ENCODE data around the gene ING1.
"Not testable (repeated sequence)": the region's sequence is repeated elsewhere in the genome, so short reads cannot be mapped to it uniquely, and the experiment has no call there.

Gene ING1

GRCh38 chr13:110699148-110700145 lies 14.1 kb upstream of the ING1 start:
- TF ChIP-seq JUND (IDR thresholded peaks at IDR 0.05; ENCODE audit: low read depth): no peak
- in situ Hi-C loops (cut with HindIII; ENCODE audit: low pct_unique_long_range_greater_than_20kb, low sequenced_read_pairs): no loop called here
- DNase-seq (ENCODE audit: low read depth in 1 of 2, low spot score in 1 of 2): no peak

- DNase-seq (ENCODE audit: low read depth in 1 of 2, low spot score in 1 of 2): no peak
- TF ChIP-seq JUND (IDR thresholded peaks at IDR 0.05; ENCODE audit: low read depth): no peak
- in situ Hi-C loops (cut with HindIII; ENCODE audit: low pct_unique_long_range_greater_than_20kb, low sequenced_read_pairs): no loop called here
These were observed 13.3 kb upstream of the ING1 start for GRCh38 chr13:110700186-110700585.

GRCh38 chr13:110700641-110701040 lies 12.9 kb upstream of the ING1 start:
- no peak for TF ChIP-seq JUND (IDR thresholded peaks at IDR 0.05; ENCODE audit: low read depth)
- in situ Hi-C loops (cut with HindIII; ENCODE audit: low pct_unique_long_range_greater_than_20kb, low sequenced_read_pairs): no loop called here
- DNase-seq (ENCODE audit: low read depth in 1 of 2, low spot score in 1 of 2): no peak

- in situ Hi-C loops (cut with HindIII; ENCODE audit: low pct_unique_long_range_greater_than_20kb, low sequenced_read_pairs); DNase-seq (ENCODE audit: low read depth in 1 of 2, low spot score in 1 of 2): not testable (repeated sequence)
These were observed 12.4 kb upstream of the ING1 start for GRCh38 chr13:110701061-110701460.

- in situ Hi-C loops (cut with HindIII; ENCODE audit: low pct_unique_long_range_greater_than_20kb, low sequenced_read_pairs): no loop called here
- TF ChIP-seq JUND (IDR thresholded peaks at IDR 0.05; ENCODE audit: low read depth): no peak
- DNase-seq (ENCODE audit: low read depth in 1 of 2, low spot score in 1 of 2): no peak
These were observed 11.4 kb upstream of the ING1 start for GRCh38 chr13:110702089-110702488.

- no peak for DNase-seq (ENCODE audit: low read depth in 1 of 2, low spot score in 1 of 2)
- TF ChIP-seq JUND (IDR thresholded peaks at IDR 0.05; ENCODE audit: low read depth): no peak
- in situ Hi-C loops (cut with HindIII; ENCODE audit: low pct_unique_long_range_greater_than_20kb, low sequenced_read_pairs): no loop called here
These were observed 10.6 kb upstream of the ING1 start for GRCh38 chr13:110702591-110703526.

- no peak for DNase-seq (ENCODE audit: low read depth in 1 of 2, low spot score in 1 of 2)
- no peak for TF ChIP-seq JUND (IDR thresholded peaks at IDR 0.05; ENCODE audit: low read depth)
- in situ Hi-C loops (cut with HindIII; ENCODE audit: low pct_unique_long_range_greater_than_20kb, low sequenced_read_pairs): no loop called here
These were observed 8.1 kb upstream of the ING1 start for GRCh38 chr13:110705356-110705825.

- DNase-seq (ENCODE audit: low read depth in 1 of 2, low spot score in 1 of 2): peak; percentile 85 to 98
- in situ Hi-C loops (cut with HindIII; ENCODE audit: low pct_unique_long_range_greater_than_20kb, low sequenced_read_pairs): no loop called here
These were observed 7.5 kb upstream of the ING1 start, which contains the start of gene CARS2 for GRCh38 chr13:110705826-110706569. TSS of gene CARS2 (minus strand) at chr13:110706116. CDS start at chr13:110706093, 23 bp downstream.

GRCh38 chr13:110706570-110707372 lies 6.7 kb upstream of the ING1 start:
- no peak for TF ChIP-seq JUND (IDR thresholded peaks at IDR 0.05; ENCODE audit: low read depth)
- in situ Hi-C loops (cut with HindIII; ENCODE audit: low pct_unique_long_range_greater_than_20kb, low sequenced_read_pairs): no loop called here
- no peak for DNase-seq (ENCODE audit: low read depth in 1 of 2, low spot score in 1 of 2)

More at GRCh38 chr13:110705826-110706569, 7.5 kb upstream of the ING1 start, which contains the start of gene CARS2:
- TF ChIP-seq JUND (IDR thresholded peaks at IDR 0.05; ENCODE audit: low read depth): no peak

- in situ Hi-C loops (cut with HindIII; ENCODE audit: low pct_unique_long_range_greater_than_20kb, low sequenced_read_pairs): no loop called here
- no peak for TF ChIP-seq JUND (IDR thresholded peaks at IDR 0.05; ENCODE audit: low read depth)
- DNase-seq (ENCODE audit: low read depth in 1 of 2, low spot score in 1 of 2): peak; percentile 64 to 89
These were observed 1.2 kb upstream of the ING1 start for GRCh38 chr13:110712081-110712848.

Data from T47D (cell line).